HepG2 (cell line): Measurements from ENCODE around the gene MCM3. TPM values are rescaled to one million over a fixed set of nuclear protein-coding genes. Genes with fewer than 3 reads are reported as not detected.

Experiments
- ELF3 ChIP-seq: IDR thresholded peaks from 2 replicates; pipeline ENCODE4 v1.6.1; 2016; ENCODE audit warnings: missing genetic modification reagents, missing compliant biosample characterization
- ERF ChIP-seq: IDR thresholded peaks from 2 replicates; pipeline ENCODE4 v1.6.1; 2018; ENCODE audit warnings: missing biosample characterization, missing genetic modification reagents
- ETV5 ChIP-seq: IDR thresholded peaks from 2 replicates; pipeline ENCODE4 v1.6.1; 2018; ENCODE audit warnings: missing biosample characterization, missing genetic modification reagents, inconsistent platforms, borderline replicate concordance
- FOXA1 ChIP-seq, 2 experiments: fragments of 450-650 bp in 1 of 2; sonication (generic) in 1 of 2; formaldehyde crosslinking in 1 of 2; IDR thresholded peaks; 2 replicates each; pipeline versions ENCODE4 v1.4.0 to v1.6.1; 2016 to 2020; ENCODE audit warnings: missing genetic modification reagents in 1 of 2
- GATAD2A ChIP-seq: IDR thresholded peaks from 2 replicates; pipeline ENCODE4 v1.6.1; 2016
- HDAC2 ChIP-seq: sonication (generic); formaldehyde crosslinking; IDR thresholded peaks from 2 replicates; pipeline ENCODE4 v1.4.0; 2020; ENCODE audit warnings: missing genetic modification reagents
- HNF4G ChIP-seq, 2 experiments: sonication (generic) in 1 of 2; formaldehyde crosslinking in 1 of 2; IDR thresholded peaks; 2 replicates each; pipeline versions ENCODE4 v1.4.0 to v1.6.1; 2011 to 2020; ENCODE audit warnings: borderline replicate concordance in 2 of 2, low read depth in 2 of 2, mild to moderate bottlenecking in 2 of 2, low read length in 1 of 2, missing genetic modification reagents in 1 of 2, moderate library complexity in 1 of 2
- KDM6A ChIP-seq: IDR thresholded peaks from 2 replicates; pipeline ENCODE4 v1.6.1; 2016; ENCODE audit warnings: low read depth
- PAXIP1 ChIP-seq: sonication (generic); formaldehyde crosslinking; conservative IDR thresholded peaks from 2 replicates; pipeline ENCODE4 v1.4.0; 2020; ENCODE audit warnings: mild to moderate bottlenecking, missing genetic modification reagents, moderate library complexity
- SALL1 ChIP-seq: sonication (generic); formaldehyde crosslinking; IDR thresholded peaks from 2 replicates; pipeline ENCODE4 v1.8.0; 2022; ENCODE audit warnings: mild to moderate bottlenecking, missing genetic modification reagents
- SOX6 ChIP-seq, 2 experiments: fragments of 450-650 bp in 1 of 2; sonication (generic) in 1 of 2; formaldehyde crosslinking in 1 of 2; IDR thresholded peaks; 2 replicates each; pipeline versions ENCODE4 v1.4.0 to v1.6.1; 2017 to 2020; ENCODE audit warnings: antibody characterized with exemption in 1 of 2, mild to moderate bottlenecking in 1 of 2, missing genetic modification reagents in 1 of 2
- ZBTB38 ChIP-seq: sonication (generic); formaldehyde crosslinking; IDR thresholded peaks from 2 replicates; pipeline ENCODE4 v1.5.1; 2020; ENCODE audit warnings: mild to moderate bottlenecking, missing genetic modification reagents
- ZNF136 ChIP-seq: sonication (generic); formaldehyde crosslinking; IDR thresholded peaks from 2 replicates; pipeline ENCODE4 v1.8.1; 2022; ENCODE audit warnings: low read depth, mild to moderate bottlenecking, moderate library complexity, missing genetic modification reagents
- ZNF235 ChIP-seq: sonication (generic); formaldehyde crosslinking; IDR thresholded peaks from 2 replicates; pipeline ENCODE4 v1.8.1; 2023; ENCODE audit warnings: mild to moderate bottlenecking, missing genetic modification reagents, borderline replicate concordance
- ZNF264 ChIP-seq: sonication (generic); formaldehyde crosslinking; IDR thresholded peaks from 2 replicates; pipeline ENCODE4 v1.4.0; 2020; ENCODE audit warnings: missing genetic modification reagents
- ZNF317 ChIP-seq: sonication (generic); formaldehyde crosslinking; IDR thresholded peaks from 2 replicates; pipeline ENCODE4 v1.5.0; 2020; ENCODE audit warnings: mild to moderate bottlenecking, missing genetic modification reagents
- ZNF577 ChIP-seq: sonication (generic); formaldehyde crosslinking; IDR thresholded peaks from 2 replicates; pipeline ENCODE4 v1.4.0; 2020; ENCODE audit warnings: mild to moderate bottlenecking, low read depth, missing genetic modification reagents, borderline replicate concordance
- ZNF629 ChIP-seq: sonication (generic); formaldehyde crosslinking; conservative IDR thresholded peaks from 2 replicates; pipeline ENCODE4 v1.5.0; 2020; ENCODE audit warnings: missing genetic modification reagents
- polyA plus RNA-seq, 8 experiments: library from polyadenylated mRNA; depleted of rRNA in 3 of 8; stranded (reverse) in 7 of 8; unstranded in 1 of 8; fragments of >200 nt; fragmentation: Illumina TruSeq in 4 of 8; extraction: Trizol in 4 of 8; gene quantifications; 2 replicates each; pipeline versions ENCODE4 v1.2.1 to v1.2.3, GENCODE V29; 2011 to 2016; ENCODE audit warnings: low read depth in 4 of 8, missing spikeins in 1 of 8, mixed read lengths in 1 of 8; ENCODE audit not compliant: insufficient read depth in 1 of 8
- total RNA-seq, 5 experiments: library from RNA; depleted of rRNA; stranded (reverse); fragments of >200 nt; fragmentation: Illumina TruSeq; extraction: Trizol; gene quantifications; 2 replicates each; pipeline ENCODE4 v1.2.3, GENCODE V29; 2016; ENCODE audit warnings: low read depth in 1 of 5
- TF ChIP-seq, protein P1 (sequence below): sonication (generic); formaldehyde crosslinking; IDR thresholded peaks from 2 replicates; pipeline ENCODE4 v1.4.0; 2020; ENCODE audit warnings: missing genetic modification reagents, borderline replicate concordance
- TF ChIP-seq, protein P2 (sequence below): sonication (generic); formaldehyde crosslinking; IDR thresholded peaks from 2 replicates; pipeline ENCODE4 v1.4.0; 2020; ENCODE audit warnings: missing genetic modification reagents, borderline replicate concordance

MCM3 gene
- total and polyA plus RNA-seq, 2 of the 13 experiments (the other 11 are each of a cell fraction or from before 2014, with no cell fraction given), result 164 to 288 TPM

- TF ChIP-seq, protein P1, sequence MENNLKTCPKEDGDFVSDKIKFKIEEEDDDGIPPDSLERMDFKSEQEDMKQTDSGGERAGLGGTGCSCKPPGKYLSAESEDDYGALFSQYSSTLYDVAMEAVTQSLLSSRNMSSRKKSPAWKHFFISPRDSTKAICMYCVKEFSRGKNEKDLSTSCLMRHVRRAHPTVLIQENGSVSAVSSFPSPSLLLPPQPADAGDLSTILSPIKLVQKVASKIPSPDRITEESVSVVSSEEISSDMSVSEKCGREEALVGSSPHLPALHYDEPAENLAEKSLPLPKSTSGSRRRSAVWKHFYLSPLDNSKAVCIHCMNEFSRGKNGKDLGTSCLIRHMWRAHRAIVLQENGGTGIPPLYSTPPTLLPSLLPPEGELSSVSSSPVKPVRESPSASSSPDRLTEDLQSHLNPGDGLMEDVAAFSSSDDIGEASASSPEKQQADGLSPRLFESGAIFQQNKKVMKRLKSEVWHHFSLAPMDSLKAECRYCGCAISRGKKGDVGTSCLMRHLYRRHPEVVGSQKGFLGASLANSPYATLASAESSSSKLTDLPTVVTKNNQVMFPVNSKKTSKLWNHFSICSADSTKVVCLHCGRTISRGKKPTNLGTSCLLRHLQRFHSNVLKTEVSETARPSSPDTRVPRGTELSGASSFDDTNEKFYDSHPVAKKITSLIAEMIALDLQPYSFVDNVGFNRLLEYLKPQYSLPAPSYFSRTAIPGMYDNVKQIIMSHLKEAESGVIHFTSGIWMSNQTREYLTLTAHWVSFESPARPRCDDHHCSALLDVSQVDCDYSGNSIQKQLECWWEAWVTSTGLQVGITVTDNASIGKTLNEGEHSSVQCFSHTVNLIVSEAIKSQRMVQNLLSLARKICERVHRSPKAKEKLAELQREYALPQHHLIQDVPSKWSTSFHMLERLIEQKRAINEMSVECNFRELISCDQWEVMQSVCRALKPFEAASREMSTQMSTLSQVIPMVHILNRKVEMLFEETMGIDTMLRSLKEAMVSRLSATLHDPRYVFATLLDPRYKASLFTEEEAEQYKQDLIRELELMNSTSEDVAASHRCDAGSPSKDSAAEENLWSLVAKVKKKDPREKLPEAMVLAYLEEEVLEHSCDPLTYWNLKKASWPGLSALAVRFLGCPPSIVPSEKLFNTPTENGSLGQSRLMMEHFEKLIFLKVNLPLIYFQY (CRISPR knock-in tag), result peak; percentile 68; the same call in 1 of the 2 replicates
- TF ChIP-seq HNF4G (IDR thresholded peaks at IDR 0.05; ENCODE audit: borderline replicate concordance, low read depth, low read length) (0 out of 2 replicates have a peak, but pooled peaks have one; percentile 52), HNF4G (CRISPR knock-in tag; IDR thresholded peaks at IDR 0.05; ENCODE audit: borderline replicate concordance, low read depth) (peak; percentile 40; the same call in 1 of the 2 replicates), ERF (CRISPR knock-in tag) (0 out of 2 replicates have a peak, but pooled peaks have one; percentile 20), ZNF235 (no peak), ZNF136 (CRISPR knock-in tag) (no peak), ETV5 (peak; percentile 43; the same call in 1 of the 2 replicates), HDAC2 (CRISPR knock-in tag) (0 out of 2 replicates have a peak, but pooled peaks have one; percentile 33), GATAD2A (peak; percentile 67; the same call in 1 of the 2 replicates), ZNF629 (0 out of 2 replicates have a peak, but pooled peaks have one; percentile 16), SALL1 (CRISPR knock-in tag) (peak; percentile 44; the same call in 1 of the 2 replicates), ZNF317 (0 out of 2 replicates have a peak, but pooled peaks have one; percentile 39), KDM6A (CRISPR knock-in tag) (no peak), FOXA1 (IDR thresholded peaks at IDR 0.05) (no peak), FOXA1 (CRISPR knock-in tag; IDR thresholded peaks at IDR 0.05) (peak; percentile 52), ELF3 (peak; percentile 55), ZNF577 (CRISPR knock-in tag) (no peak), ZBTB38 (CRISPR knock-in tag) (no peak), SOX6 (IDR thresholded peaks at IDR 0.05) (no peak), SOX6 (CRISPR knock-in tag; IDR thresholded peaks at IDR 0.05) (peak; percentile 56; the same call in 1 of the 2 replicates), PAXIP1 (CRISPR knock-in tag) (peak; percentile 72), ZNF264 (peak; percentile 81)
- TF ChIP-seq, protein P2, sequence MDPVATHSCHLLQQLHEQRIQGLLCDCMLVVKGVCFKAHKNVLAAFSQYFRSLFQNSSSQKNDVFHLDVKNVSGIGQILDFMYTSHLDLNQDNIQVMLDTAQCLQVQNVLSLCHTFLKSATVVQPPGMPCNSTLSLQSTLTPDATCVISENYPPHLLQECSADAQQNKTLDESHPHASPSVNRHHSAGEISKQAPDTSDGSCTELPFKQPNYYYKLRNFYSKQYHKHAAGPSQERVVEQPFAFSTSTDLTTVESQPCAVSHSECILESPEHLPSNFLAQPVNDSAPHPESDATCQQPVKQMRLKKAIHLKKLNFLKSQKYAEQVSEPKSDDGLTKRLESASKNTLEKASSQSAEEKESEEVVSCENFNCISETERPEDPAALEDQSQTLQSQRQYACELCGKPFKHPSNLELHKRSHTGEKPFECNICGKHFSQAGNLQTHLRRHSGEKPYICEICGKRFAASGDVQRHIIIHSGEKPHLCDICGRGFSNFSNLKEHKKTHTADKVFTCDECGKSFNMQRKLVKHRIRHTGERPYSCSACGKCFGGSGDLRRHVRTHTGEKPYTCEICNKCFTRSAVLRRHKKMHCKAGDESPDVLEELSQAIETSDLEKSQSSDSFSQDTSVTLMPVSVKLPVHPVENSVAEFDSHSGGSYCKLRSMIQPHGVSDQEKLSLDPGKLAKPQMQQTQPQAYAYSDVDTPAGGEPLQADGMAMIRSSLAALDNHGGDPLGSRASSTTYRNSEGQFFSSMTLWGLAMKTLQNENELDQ (CRISPR knock-in tag), result no peak
Measured at GRCh38 chr6:52245425-52245824, 39.1 kb downstream of the MCM3 start (continued).
